Dendritic cell treated with granulocyte-macrophage colony-stimulating factor and Interleukin-4, amounts not matched to agents 40 ng/mL and 50 ng/mL, for 4 days (primary cell): Measurements from ENCODE around the gene DYNC2H1.
"Not testable (repeated sequence)": the region's sequence is repeated elsewhere in the genome, so short reads cannot be mapped to it uniquely, and the experiment has no call there.

Source experiments
- H3K27ac Mint-ChIP-seq: one replicate; pipeline ENCODE4 v1.8.0; 2022; ENCODE audit warnings: mild to moderate bottlenecking, mixed read lengths
- H3K27me3 Mint-ChIP-seq: one replicate; pipeline ENCODE4 v1.8.0; 2022; ENCODE audit warnings: mild to moderate bottlenecking, mixed read lengths
- H3K36me3 Mint-ChIP-seq: one replicate; pipeline ENCODE4 v1.8.0; 2022; ENCODE audit warnings: low read depth, mixed read lengths
- H3K4me1 Mint-ChIP-seq: one replicate; pipeline ENCODE4 v1.8.0; 2022; ENCODE audit warnings: low read depth, mixed read lengths
- H3K4me3 Mint-ChIP-seq: one replicate; pipeline ENCODE4 v1.8.0; 2022; ENCODE audit warnings: mild to moderate bottlenecking, moderate library complexity, mixed read lengths
- H3K9me3 Mint-ChIP-seq: one replicate; pipeline ENCODE4 v1.8.0; 2022; ENCODE audit warnings: mixed read lengths
- intact Hi-C: fragments of 100-400 bp; cut with micrococcal nuclease; formaldehyde crosslinking; loops from one replicate; pipeline ENCODE4 v1.15.0; 2022

The DYNC2H1 gene

GRCh38 chr11:103338621-103339484 lies 229.6 kb downstream of the DYNC2H1 start:
- no peak overlapping the region for H3K4me3 Mint-ChIP-seq
- H3K27me3 Mint-ChIP-seq = no peaks in the 10 kb centered on the region
- no peaks in the 10 kb centered on the region for H3K9me3 Mint-ChIP-seq
- intact Hi-C loops = no loop called here
- no peaks in the 10 kb centered on the region for H3K4me1 Mint-ChIP-seq
- H3K36me3 Mint-ChIP-seq = no peaks in the 10 kb centered on the region
- no peak overlapping the region for H3K27ac Mint-ChIP-seq

GRCh38 chr11:103339485-103339857 lies 230.2 kb downstream of the DYNC2H1 start:
- no peak overlapping the region for H3K4me3 Mint-ChIP-seq
- no peaks in the 10 kb centered on the region for H3K4me1 Mint-ChIP-seq
- H3K9me3 Mint-ChIP-seq = no peaks in the 10 kb centered on the region
- no peaks in the 10 kb centered on the region for H3K36me3 Mint-ChIP-seq
- no peaks in the 10 kb centered on the region for H3K27me3 Mint-ChIP-seq
- H3K27ac Mint-ChIP-seq = no peak overlapping the region
- intact Hi-C loops = no loop called here

GRCh38 chr11:103340956-103341355 lies 231.7 kb downstream of the DYNC2H1 start:
- no peak overlapping the region for H3K27ac Mint-ChIP-seq
- no peaks in the 10 kb centered on the region for H3K9me3 Mint-ChIP-seq
- H3K36me3 Mint-ChIP-seq = no peaks in the 10 kb centered on the region
- H3K27me3 Mint-ChIP-seq = no peaks in the 10 kb centered on the region
- H3K4me1 Mint-ChIP-seq = no peaks in the 10 kb centered on the region
- intact Hi-C loops = no loop called here
- no peak overlapping the region for H3K4me3 Mint-ChIP-seq

- no peaks in the 10 kb centered on the region for H3K9me3 Mint-ChIP-seq
- H3K4me1 Mint-ChIP-seq = no peaks in the 10 kb centered on the region
- intact Hi-C loops = no loop called here
- H3K27me3 Mint-ChIP-seq = no peaks in the 10 kb centered on the region
- no peaks in the 10 kb centered on the region for H3K36me3 Mint-ChIP-seq
- H3K4me3 Mint-ChIP-seq = no peak overlapping the region
- H3K27ac Mint-ChIP-seq = no peak overlapping the region
These were observed 235.7 kb downstream of the DYNC2H1 start for GRCh38 chr11:103344886-103345285.

GRCh38 chr11:103349595-103349994 lies 240.4 kb downstream of the DYNC2H1 start:
- Mint-ChIP-seq H3K4me3 (no peak overlapping the region), H3K27ac (no peak overlapping the region), H3K9me3 (no peaks in the 10 kb centered on the region), H3K36me3 (no peaks in the 10 kb centered on the region), H3K27me3 (no peaks in the 10 kb centered on the region), H3K4me1 (no peaks in the 10 kb centered on the region)
- intact Hi-C loops = no loop called here

GRCh38 chr11:103354656-103355055 lies 245.4 kb downstream of the DYNC2H1 start:
- no peaks in the 10 kb centered on the region for H3K9me3 Mint-ChIP-seq
- H3K27ac Mint-ChIP-seq = no peak overlapping the region
- H3K36me3 Mint-ChIP-seq = no peaks in the 10 kb centered on the region
- H3K27me3 Mint-ChIP-seq = no peaks in the 10 kb centered on the region
- no peak overlapping the region for H3K4me3 Mint-ChIP-seq
- no peaks in the 10 kb centered on the region for H3K4me1 Mint-ChIP-seq
- intact Hi-C loops = no loop called here

- H3K27me3 Mint-ChIP-seq = no peaks in the 10 kb centered on the region
- H3K4me3 Mint-ChIP-seq = no peak overlapping the region
- H3K36me3 Mint-ChIP-seq = no peaks in the 10 kb centered on the region
- no peak overlapping the region for H3K27ac Mint-ChIP-seq
- H3K9me3 Mint-ChIP-seq = no peaks in the 10 kb centered on the region
- intact Hi-C loops = no loop called here
- no peaks in the 10 kb centered on the region for H3K4me1 Mint-ChIP-seq
These were observed 249.0 kb downstream of the DYNC2H1 start for GRCh38 chr11:103358251-103358650.

- Mint-ChIP-seq H3K27me3 (no peaks in the 10 kb centered on the region), H3K4me1 (no peaks in the 10 kb centered on the region), H3K4me3 (no peak overlapping the region), H3K36me3 (no peaks in the 10 kb centered on the region), H3K27ac (no peak overlapping the region), H3K9me3 (no peaks in the 10 kb centered on the region)
- intact Hi-C loops = no loop called here
These were observed 250.0 kb downstream of the DYNC2H1 start for GRCh38 chr11:103359216-103359615.

GRCh38 chr11:103364687-103365086 lies 255.5 kb downstream of the DYNC2H1 start:
- H3K4me1 Mint-ChIP-seq = peaks cover under 1% of the 10 kb centered on the region
- no peaks in the 10 kb centered on the region for H3K36me3 Mint-ChIP-seq
- intact Hi-C loops = no loop called here
- no peaks in the 10 kb centered on the region for H3K27me3 Mint-ChIP-seq
- H3K4me3 Mint-ChIP-seq = no peak overlapping the region
- H3K27ac Mint-ChIP-seq = no peak overlapping the region
- H3K9me3 Mint-ChIP-seq = no peaks in the 10 kb centered on the region

GRCh38 chr11:103367650-103368049 lies 258.4 kb downstream of the DYNC2H1 start:
- Mint-ChIP-seq H3K27ac (no peak overlapping the region), H3K9me3 (peaks cover 5% of the 10 kb centered on the region), H3K27me3 (no peaks in the 10 kb centered on the region), H3K4me1 (peaks cover 8% of the 10 kb centered on the region), H3K4me3 (no peak overlapping the region), H3K36me3 (no peaks in the 10 kb centered on the region)
- intact Hi-C loops = no loop called here

- H3K27ac Mint-ChIP-seq = no peak overlapping the region
- intact Hi-C loops = no loop called here
- H3K36me3 Mint-ChIP-seq = no peaks in the 10 kb centered on the region
- H3K27me3 Mint-ChIP-seq = no peaks in the 10 kb centered on the region
- peaks cover 8% of the 10 kb centered on the region for H3K4me1 Mint-ChIP-seq
- H3K4me3 Mint-ChIP-seq = no peak overlapping the region
- peaks cover 10% of the 10 kb centered on the region for H3K9me3 Mint-ChIP-seq
These were observed 258.9 kb downstream of the DYNC2H1 start for GRCh38 chr11:103368145-103368544.

- H3K27ac Mint-ChIP-seq = no peak overlapping the region
- peaks cover 30% of the 10 kb centered on the region for H3K9me3 Mint-ChIP-seq
- no peak overlapping the region for H3K4me3 Mint-ChIP-seq
- H3K4me1 Mint-ChIP-seq = peaks cover 8% of the 10 kb centered on the region
- no peaks in the 10 kb centered on the region for H3K36me3 Mint-ChIP-seq
- intact Hi-C loops = no loop called here
- no peaks in the 10 kb centered on the region for H3K27me3 Mint-ChIP-seq
These were observed 260.9 kb downstream of the DYNC2H1 start for GRCh38 chr11:103370076-103370475.

- Mint-ChIP-seq H3K4me1 (peaks cover 8% of the 10 kb centered on the region), H3K27ac (no peak overlapping the region), H3K4me3 (no peak overlapping the region), H3K9me3 (peaks cover 54% of the 10 kb centered on the region), H3K36me3 (no peaks in the 10 kb centered on the region), H3K27me3 (no peaks in the 10 kb centered on the region)
- intact Hi-C loops = no loop called here
These were observed 263.7 kb downstream of the DYNC2H1 start for GRCh38 chr11:103372906-103373305.

GRCh38 chr11:103374227-103374626 lies 265.0 kb downstream of the DYNC2H1 start:
- intact Hi-C loops, H3K4me1 Mint-ChIP-seq, H3K4me3 Mint-ChIP-seq, H3K27me3 Mint-ChIP-seq, H3K27ac Mint-ChIP-seq, H3K36me3 Mint-ChIP-seq: not testable (repeated sequence)
- H3K9me3 Mint-ChIP-seq = peaks cover 54% of the 10 kb centered on the region

GRCh38 chr11:103378931-103379330 lies 269.7 kb downstream of the DYNC2H1 start:
- H3K4me1 Mint-ChIP-seq = no peaks in the 10 kb centered on the region

More at GRCh38 chr11:103378931-103379330, 269.7 kb downstream of the DYNC2H1 start:
- H3K4me3 Mint-ChIP-seq = no peak overlapping the region
- no peaks in the 10 kb centered on the region for H3K27me3 Mint-ChIP-seq
- no peaks in the 10 kb centered on the region for H3K36me3 Mint-ChIP-seq
- intact Hi-C loops = no loop called here
- H3K27ac Mint-ChIP-seq = no peak overlapping the region
- peaks cover 43% of the 10 kb centered on the region for H3K9me3 Mint-ChIP-seq
